Measurements from ENCODE around the gene SIDT2.

DNA sequence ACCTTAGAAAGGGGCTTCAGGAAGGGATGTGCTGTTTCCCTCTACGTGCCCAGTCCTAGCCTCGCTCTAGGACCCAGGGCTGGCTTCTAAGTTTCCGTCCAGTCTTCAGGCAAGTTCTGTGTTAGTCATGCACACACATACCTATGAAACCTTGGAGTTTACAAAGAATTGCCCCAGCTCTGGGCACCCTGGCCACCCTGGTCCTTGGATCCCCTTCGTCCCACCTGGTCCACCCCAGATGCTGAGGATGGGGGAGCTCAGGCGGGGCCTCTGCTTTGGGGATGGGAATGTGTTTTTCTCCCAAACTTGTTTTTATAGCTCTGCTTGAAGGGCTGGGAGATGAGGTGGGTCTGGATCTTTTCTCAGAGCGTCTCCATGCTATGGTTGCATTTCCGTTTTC is 18.5 kb downstream of the SIDT2 start:
- TF ChIP-seq, protein P1, sequence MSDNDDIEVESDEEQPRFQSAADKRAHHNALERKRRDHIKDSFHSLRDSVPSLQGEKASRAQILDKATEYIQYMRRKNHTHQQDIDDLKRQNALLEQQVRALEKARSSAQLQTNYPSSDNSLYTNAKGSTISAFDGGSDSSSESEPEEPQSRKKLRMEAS (IDR thresholded peaks at IDR 0.05; ENCODE audit: low read depth, low read length), result no peak
- TF ChIP-seq, protein P2, sequence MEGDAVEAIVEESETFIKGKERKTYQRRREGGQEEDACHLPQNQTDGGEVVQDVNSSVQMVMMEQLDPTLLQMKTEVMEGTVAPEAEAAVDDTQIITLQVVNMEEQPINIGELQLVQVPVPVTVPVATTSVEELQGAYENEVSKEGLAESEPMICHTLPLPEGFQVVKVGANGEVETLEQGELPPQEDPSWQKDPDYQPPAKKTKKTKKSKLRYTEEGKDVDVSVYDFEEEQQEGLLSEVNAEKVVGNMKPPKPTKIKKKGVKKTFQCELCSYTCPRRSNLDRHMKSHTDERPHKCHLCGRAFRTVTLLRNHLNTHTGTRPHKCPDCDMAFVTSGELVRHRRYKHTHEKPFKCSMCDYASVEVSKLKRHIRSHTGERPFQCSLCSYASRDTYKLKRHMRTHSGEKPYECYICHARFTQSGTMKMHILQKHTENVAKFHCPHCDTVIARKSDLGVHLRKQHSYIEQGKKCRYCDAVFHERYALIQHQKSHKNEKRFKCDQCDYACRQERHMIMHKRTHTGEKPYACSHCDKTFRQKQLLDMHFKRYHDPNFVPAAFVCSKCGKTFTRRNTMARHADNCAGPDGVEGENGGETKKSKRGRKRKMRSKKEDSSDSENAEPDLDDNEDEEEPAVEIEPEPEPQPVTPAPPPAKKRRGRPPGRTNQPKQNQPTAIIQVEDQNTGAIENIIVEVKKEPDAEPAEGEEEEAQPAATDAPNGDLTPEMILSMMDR (IDR thresholded peaks at IDR 0.05; ENCODE audit: low read depth, low read length), result no peak
- no peak for TF ChIP-seq MYC (IDR thresholded peaks at IDR 0.05; ENCODE audit: low read depth, low read length)
